Suprapubic skin (tissue), 4 donors: ENCODE results near the gene ABCC9. TPM values are rescaled to one million over a fixed set of nuclear protein-coding genes. Genes with fewer than 3 reads are reported as not detected.

Source experiments
- DNase-seq, 2 donors: peaks; one replicate each; pipeline ENCODE4 v3.0.0-alpha.2; 2019; ENCODE audit warnings: low spot score in 2 of 2
- H3K27ac ChIP-seq: fragments of 200-600 bp; sonication (generic); one replicate; pipeline ENCODE4 v1.5.1; 2019
- H3K27me3 ChIP-seq: fragments of 200-600 bp; sonication (generic); one replicate; pipeline ENCODE4 v1.5.1; 2019
- H3K36me3 ChIP-seq: fragments of 200-600 bp; sonication (generic); one replicate; pipeline ENCODE4 v1.5.1; 2019
- H3K4me1 ChIP-seq: fragments of 200-600 bp; sonication (generic); one replicate; pipeline ENCODE4 v1.5.1; 2019
- H3K4me3 ChIP-seq: fragments of 200-600 bp; sonication (generic); one replicate; pipeline ENCODE4 v1.5.1; 2019; ENCODE audit warnings: mild to moderate bottlenecking
- H3K9me3 ChIP-seq: fragments of 200-600 bp; sonication (generic); one replicate; pipeline ENCODE4 v1.5.1; 2019
- EP300 ChIP-seq: sonication (generic); formaldehyde crosslinking; IDR thresholded peaks from one replicate; pipeline ENCODE4 v1.6.1; 2017; ENCODE audit warnings: antibody characterized with exemption
- POLR2A ChIP-seq, 2 donors: fragments of 450-650 bp; IDR thresholded peaks; one replicate each; pipeline ENCODE4 v1.6.1; 2017; ENCODE audit warnings: antibody characterized with exemption in 2 of 2, mild to moderate bottlenecking in 2 of 2, moderate library complexity in 2 of 2
- POLR2AphosphoS5 ChIP-seq, 3 donors: sonication (generic); formaldehyde crosslinking; IDR thresholded peaks; one replicate each; pipeline ENCODE4 v1.6.1; 2017; ENCODE audit warnings: antibody characterized with exemption in 3 of 3
- WGBS: methylation state at CpG from one replicate; pipeline ENCODE4 v1.1.5; 2018; 5-methylcytosine and 5-hydroxymethylcytosine counted together
- total RNA-seq, 4 donors: library from RNA; depleted of rRNA; stranded (reverse); fragments of >200 nt; gene quantifications; one replicate each; pipeline ENCODE4 v1.1.0, GENCODE V29; 2016
- TF ChIP-seq, protein P1 (sequence below), 2 donors: fragments of 200-600 bp in 1 of 2; fragments of 450-650 bp in 1 of 2; sonication (generic) in 1 of 2; IDR thresholded peaks; one replicate each; pipeline ENCODE4 v1.5.1; 2016 to 2019; ENCODE audit warnings: antibody characterized with exemption in 2 of 2, mild to moderate bottlenecking in 1 of 2, moderate library complexity in 1 of 2

ABCC9 gene
- total RNA-seq, 4 donors from 2014 or later = 7.8 to 9.6 (median 8.1) TPM

- no peaks in the 10 kb centered on the region for H3K4me1 ChIP-seq
- H3K27ac ChIP-seq = no peak overlapping the region
- H3K27me3 ChIP-seq = no peaks in the 10 kb centered on the region
- TF ChIP-seq POLR2AphosphoS5 (IDR thresholded peaks at IDR 0.05) (no peak), EP300 (no peak), POLR2A (IDR thresholded peaks at IDR 0.05) (no peak)
- TF ChIP-seq, protein P1, sequence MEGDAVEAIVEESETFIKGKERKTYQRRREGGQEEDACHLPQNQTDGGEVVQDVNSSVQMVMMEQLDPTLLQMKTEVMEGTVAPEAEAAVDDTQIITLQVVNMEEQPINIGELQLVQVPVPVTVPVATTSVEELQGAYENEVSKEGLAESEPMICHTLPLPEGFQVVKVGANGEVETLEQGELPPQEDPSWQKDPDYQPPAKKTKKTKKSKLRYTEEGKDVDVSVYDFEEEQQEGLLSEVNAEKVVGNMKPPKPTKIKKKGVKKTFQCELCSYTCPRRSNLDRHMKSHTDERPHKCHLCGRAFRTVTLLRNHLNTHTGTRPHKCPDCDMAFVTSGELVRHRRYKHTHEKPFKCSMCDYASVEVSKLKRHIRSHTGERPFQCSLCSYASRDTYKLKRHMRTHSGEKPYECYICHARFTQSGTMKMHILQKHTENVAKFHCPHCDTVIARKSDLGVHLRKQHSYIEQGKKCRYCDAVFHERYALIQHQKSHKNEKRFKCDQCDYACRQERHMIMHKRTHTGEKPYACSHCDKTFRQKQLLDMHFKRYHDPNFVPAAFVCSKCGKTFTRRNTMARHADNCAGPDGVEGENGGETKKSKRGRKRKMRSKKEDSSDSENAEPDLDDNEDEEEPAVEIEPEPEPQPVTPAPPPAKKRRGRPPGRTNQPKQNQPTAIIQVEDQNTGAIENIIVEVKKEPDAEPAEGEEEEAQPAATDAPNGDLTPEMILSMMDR (IDR thresholded peaks at IDR 0.05) = no peak
- H3K9me3 ChIP-seq = no peaks in the 10 kb centered on the region
- H3K36me3 ChIP-seq = no peaks in the 10 kb centered on the region
- WGBS = 84% methylated on average over 1 of the region's 1 CpG
- no peak overlapping the region for H3K4me3 ChIP-seq
- no peak for DNase-seq
These were observed 19.8 kb downstream of the ABCC9 start for GRCh38 chr12:21921436-21921835.

DNA sequence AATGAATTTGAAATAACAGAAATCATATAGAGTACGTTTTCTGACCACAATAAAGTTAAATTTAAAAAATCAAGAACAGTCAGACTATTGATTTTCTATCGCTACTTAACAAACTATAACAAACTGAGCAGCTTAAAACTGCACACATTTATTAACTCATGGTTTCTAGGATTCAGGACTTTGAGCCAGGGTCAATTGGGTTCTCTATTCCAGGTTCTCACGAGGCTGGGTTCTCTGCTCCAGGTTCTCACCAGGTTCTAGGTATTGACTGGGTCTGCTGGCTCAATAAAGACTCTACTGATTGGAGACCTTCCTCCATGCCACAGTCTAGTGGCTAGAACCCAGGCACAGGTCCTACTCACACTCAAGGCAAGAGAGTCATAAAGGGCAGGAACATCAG, 22.8 kb downstream of the ABCC9 start:
- DNase-seq = no peak
- TF ChIP-seq POLR2A (IDR thresholded peaks at IDR 0.05) = no peak
- TF ChIP-seq EP300 = no peak
- TF ChIP-seq POLR2AphosphoS5 (IDR thresholded peaks at IDR 0.05) = no peak
- TF ChIP-seq, protein P1 (IDR thresholded peaks at IDR 0.05) = no peak
- no peak overlapping the region for H3K27ac ChIP-seq
- no peaks in the 10 kb centered on the region for H3K36me3 ChIP-seq
- H3K4me3 ChIP-seq = no peak overlapping the region
- no peaks in the 10 kb centered on the region for H3K9me3 ChIP-seq
- H3K4me1 ChIP-seq = no peaks in the 10 kb centered on the region
- H3K27me3 ChIP-seq = no peaks in the 10 kb centered on the region
- WGBS = 78% methylated on average over 3 of the region's 3 CpGs

GRCh38 chr12:21913823-21914222, 27.4 kb downstream of the ABCC9 start:
- no peak for DNase-seq
- TF ChIP-seq, protein P1 (IDR thresholded peaks at IDR 0.05) = no peak
- TF ChIP-seq EP300 (no peak), POLR2AphosphoS5 (IDR thresholded peaks at IDR 0.05) (no peak), POLR2A (IDR thresholded peaks at IDR 0.05) (no peak)
- Histone ChIP-seq H3K36me3 (no peaks in the 10 kb centered on the region), H3K27me3 (no peaks in the 10 kb centered on the region), H3K27ac (no peak overlapping the region), H3K9me3 (no peaks in the 10 kb centered on the region), H3K4me1 (no peaks in the 10 kb centered on the region), H3K4me3 (no peak overlapping the region)
- 71% methylated on average over 1 of the region's 1 CpG for WGBS

DNA sequence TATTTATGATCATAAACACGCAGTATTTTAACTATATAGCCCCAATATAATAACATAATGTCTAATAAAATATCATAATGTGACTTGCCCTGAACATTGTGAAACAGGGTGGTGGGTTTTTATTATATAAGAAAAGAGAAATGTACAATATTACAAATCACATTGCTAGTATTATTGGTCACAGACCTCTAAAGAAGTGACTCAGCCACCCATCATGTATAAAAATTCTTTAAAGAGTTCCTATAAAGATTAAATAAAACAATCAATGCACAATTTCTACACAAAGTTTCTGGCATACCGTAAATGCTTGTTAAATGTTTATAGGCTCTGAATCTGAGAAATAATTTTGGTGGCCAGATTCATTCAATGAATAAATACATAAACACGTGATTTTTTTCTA, 28.9 kb downstream of the ABCC9 start:
- DNase-seq = no peak
- H3K27ac ChIP-seq = no peak overlapping the region
- H3K27me3 ChIP-seq = no peaks in the 10 kb centered on the region
- no peaks in the 10 kb centered on the region for H3K9me3 ChIP-seq
- H3K4me1 ChIP-seq = no peaks in the 10 kb centered on the region
- 81% methylated on average over 3 of the region's 3 CpGs for WGBS
- H3K36me3 ChIP-seq = no peaks in the 10 kb centered on the region
- H3K4me3 ChIP-seq = no peak overlapping the region
- TF ChIP-seq POLR2A (IDR thresholded peaks at IDR 0.05) = no peak
- no peak for TF ChIP-seq EP300
- TF ChIP-seq, protein P1 (IDR thresholded peaks at IDR 0.05) = no peak
- no peak for TF ChIP-seq POLR2AphosphoS5 (IDR thresholded peaks at IDR 0.05)

DNA sequence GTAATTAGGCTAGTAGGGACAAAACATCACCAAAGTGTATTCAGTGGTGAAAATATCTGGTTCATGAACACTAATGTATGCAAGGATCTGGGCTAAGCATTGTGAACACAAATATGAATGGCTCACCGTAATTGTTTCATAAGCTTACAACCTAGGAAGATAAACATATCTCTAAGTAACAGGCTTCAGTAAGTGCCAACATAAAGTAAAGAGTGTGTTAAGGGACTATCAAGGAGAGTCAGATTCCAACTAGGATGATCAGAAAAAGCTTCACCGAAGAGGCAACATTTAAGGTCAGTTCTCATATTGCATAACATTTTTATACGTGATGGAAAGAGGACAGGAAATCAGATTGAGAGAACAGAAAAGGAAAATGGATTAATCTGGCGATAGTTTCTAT, 29.4 kb downstream of the ABCC9 start:
- WGBS = 77% methylated on average over 4 of the region's 4 CpGs
- no peak for DNase-seq
- Histone ChIP-seq H3K27ac (no peak overlapping the region), H3K4me3 (no peak overlapping the region), H3K4me1 (no peaks in the 10 kb centered on the region), H3K9me3 (no peaks in the 10 kb centered on the region), H3K36me3 (no peaks in the 10 kb centered on the region), H3K27me3 (no peaks in the 10 kb centered on the region)
- TF ChIP-seq POLR2AphosphoS5 (IDR thresholded peaks at IDR 0.05) (no peak), POLR2A (IDR thresholded peaks at IDR 0.05) (no peak), EP300 (no peak)
- TF ChIP-seq, protein P1 (IDR thresholded peaks at IDR 0.05) = no peak
